OCI-LY1 (cell line): ENCODE results near the gene PRXL2A.

ENCODE experiments used
- H2AFZ ChIP-seq: fragments of 200-600 bp; sonication (generic), shearing (Covaris generic); 2 replicates; pipeline ENCODE4 v1.6.0; 2014; ENCODE audit warnings: antibody characterized with exemption, mild to moderate bottlenecking, low read length
- H3F3A ChIP-seq: fragments of 200-600 bp; sonication (generic), shearing (Covaris generic); 2 replicates; pipeline ENCODE4 v1.6.0; 2014; ENCODE audit warnings: mild to moderate bottlenecking, antibody characterized with exemption, low read length, moderate library complexity; ENCODE audit not compliant: insufficient read depth
- H3K27ac ChIP-seq: fragments of 200-600 bp; sonication (generic); 2 replicates; pipeline ENCODE4 v1.5.1; 2014; ENCODE audit warnings: low read length, mixed run types, mild to moderate bottlenecking, low read depth; ENCODE audit not compliant: poor library complexity, severe bottlenecking
- H3K27me3 ChIP-seq: fragments of 200-600 bp; sonication (generic); 2 replicates; pipeline ENCODE4 v1.6.0; 2014; ENCODE audit warnings: antibody characterized with exemption, mild to moderate bottlenecking, low read length, moderate library complexity; ENCODE audit not compliant: insufficient read depth
- H3K36me3 ChIP-seq: fragments of 200-600 bp; sonication (generic); 2 replicates; pipeline ENCODE4 v1.6.1; 2014; ENCODE audit warnings: mild to moderate bottlenecking, antibody characterized with exemption, low read length, moderate library complexity, mixed read lengths; ENCODE audit not compliant: insufficient read depth
- H3K4me1 ChIP-seq: fragments of 200-600 bp; sonication (generic); 2 replicates; pipeline ENCODE4 v1.5.1; 2014; ENCODE audit warnings: mild to moderate bottlenecking, low read length, moderate library complexity; ENCODE audit not compliant: insufficient read depth, severe bottlenecking
- H3K4me2 ChIP-seq: fragments of 200-600 bp; sonication (generic), shearing (Covaris generic); 2 replicates; pipeline ENCODE4 v1.6.1; 2014; ENCODE audit warnings: low read length
- H3K4me3 ChIP-seq: fragments of 200-600 bp; sonication (generic); 2 replicates; pipeline ENCODE4 v1.5.1; 2014; ENCODE audit warnings: low read length, low read depth, mild to moderate bottlenecking, mixed read lengths; ENCODE audit not compliant: poor library complexity, severe bottlenecking
- H3K79me2 ChIP-seq: fragments of 200-600 bp; shearing (Covaris generic); 2 replicates; pipeline ENCODE4 v1.6.1; 2016; ENCODE audit warnings: mixed run types, low read length, mixed read lengths; ENCODE audit not compliant: insufficient read depth
- H3K9ac ChIP-seq: fragments of 200-600 bp; sonication (generic), shearing (Covaris generic); 2 replicates; pipeline ENCODE4 v1.6.1; 2014; ENCODE audit warnings: mild to moderate bottlenecking, low read length, mixed read lengths
- H3K9me2 ChIP-seq: fragments of 200-600 bp; sonication (generic), shearing (Covaris generic); 2 replicates; pipeline ENCODE4 v1.6.1; 2014; ENCODE audit warnings: low read depth, mild to moderate bottlenecking, low read length, mixed read lengths
- H3K9me3 ChIP-seq: fragments of 200-600 bp; shearing (Covaris generic); 2 replicates; pipeline ENCODE4 v1.6.1; 2014; ENCODE audit warnings: low read length, mixed read lengths
- H4K20me1 ChIP-seq: fragments of 200-600 bp; sonication (generic), shearing (Covaris generic); 2 replicates; pipeline ENCODE4 v1.6.0; 2016; ENCODE audit warnings: mild to moderate bottlenecking, low read length; ENCODE audit not compliant: insufficient read depth
- CTCF ChIP-seq: fragments of 200-600 bp; sonication (generic), shearing (Covaris generic); IDR thresholded peaks from 2 replicates; pipeline ENCODE4 v1.5.1; 2017; ENCODE audit warnings: mild to moderate bottlenecking, antibody characterized with exemption, low read length, moderate library complexity, mixed read lengths
- EZH2 ChIP-seq: fragments of 200-600 bp; sonication (generic), shearing (Covaris generic); IDR thresholded peaks from 2 replicates; pipeline ENCODE4 v1.8.0; 2017; ENCODE audit warnings: borderline replicate concordance, mixed run types, mild to moderate bottlenecking, antibody characterized with exemption, low read length, moderate library complexity, mixed read lengths

The PRXL2A gene

GRCh38 chr10:80407812-80408241 lies 524 bp upstream of the PRXL2A start:
- Histone ChIP-seq H2AFZ (peak overlapping the region; percentile 97), H3K36me3 (no peaks in the 10 kb centered on the region), H3K9ac (peak overlapping the region; percentile 71), H3K4me3 (peak overlapping the region; percentile 69), H3K27me3 (no peaks in the 10 kb centered on the region), H3K79me2 (no peaks in the 10 kb centered on the region), H3K27ac (no peak overlapping the region), H3K9me3 (no peaks in the 10 kb centered on the region), H3K9me2 (no peaks in the 10 kb centered on the region), H3K4me1 (peaks cover 20% of the 10 kb centered on the region), H3F3A (no peaks in the 10 kb centered on the region), H4K20me1 (no peaks in the 10 kb centered on the region), H3K4me2 (peak overlapping the region; percentile 91)
- no peak for TF ChIP-seq CTCF
- no peak for TF ChIP-seq EZH2

GRCh38 chr10:80409121-80409520 lies 770 bp downstream of the PRXL2A start:
- Histone ChIP-seq H3K9me3 (no peaks in the 10 kb centered on the region), H3K9ac (peak overlapping the region; percentile 71), H2AFZ (no peak overlapping the region), H3K4me2 (peak overlapping the region; percentile 91), H3K4me1 (peaks cover 20% of the 10 kb centered on the region), H3K27ac (no peak overlapping the region), H3K79me2 (no peaks in the 10 kb centered on the region), H3F3A (no peaks in the 10 kb centered on the region), H3K36me3 (no peaks in the 10 kb centered on the region), H4K20me1 (no peaks in the 10 kb centered on the region), H3K9me2 (no peaks in the 10 kb centered on the region), H3K4me3 (peak overlapping the region; percentile 69), H3K27me3 (no peaks in the 10 kb centered on the region)
- no peak for TF ChIP-seq EZH2

- H3K27me3 ChIP-seq, result no peaks in the 10 kb centered on the region
- TF ChIP-seq EZH2 (no peak), CTCF (no peak)
- H3K4me3 ChIP-seq, result no peak overlapping the region
- H2AFZ ChIP-seq, result no peak overlapping the region
- H3K9me3 ChIP-seq, result no peaks in the 10 kb centered on the region
- no peak overlapping the region; the same call in 1 of the 2 replicates for H3K4me2 ChIP-seq
- H3K79me2 ChIP-seq, result no peaks in the 10 kb centered on the region
- H3K9me2 ChIP-seq, result no peaks in the 10 kb centered on the region
- peaks cover 20% of the 10 kb centered on the region for H3K4me1 ChIP-seq
- no peaks in the 10 kb centered on the region for H3F3A ChIP-seq
- no peaks in the 10 kb centered on the region for H4K20me1 ChIP-seq
- H3K9ac ChIP-seq, result no peak overlapping the region
- H3K36me3 ChIP-seq, result no peaks in the 10 kb centered on the region
- H3K27ac ChIP-seq, result no peak overlapping the region
These were observed 1.8 kb downstream of the PRXL2A start for GRCh38 chr10:80410122-80410521.

GRCh38 chr10:80410578-80411145 lies 2.3 kb downstream of the PRXL2A start:
- Histone ChIP-seq H3F3A (no peaks in the 10 kb centered on the region), H3K36me3 (no peaks in the 10 kb centered on the region; the same call in 1 of the 2 replicates), H3K27ac (no peak overlapping the region), H3K4me3 (no peak overlapping the region), H3K4me2 (no peak overlapping the region), H3K9me3 (no peaks in the 10 kb centered on the region), H3K4me1 (peaks cover 20% of the 10 kb centered on the region), H3K79me2 (no peaks in the 10 kb centered on the region), H2AFZ (no peak overlapping the region), H3K9ac (no peak overlapping the region), H3K27me3 (no peaks in the 10 kb centered on the region), H3K9me2 (no peaks in the 10 kb centered on the region), H4K20me1 (no peaks in the 10 kb centered on the region)
- no peak for TF ChIP-seq EZH2
- TF ChIP-seq CTCF, result no peak
